GM23338 (cell line): Measurements from ENCODE around the gene LYZL1. TPM values are rescaled to one million over a fixed set of nuclear protein-coding genes. Genes with fewer than 3 reads are reported as not detected.
A peak's percentile ranks its signal among the peaks of the same experiment; 100 is the strongest.

Experiments used
- ATAC-seq: fragments of 200-7000 bp; cut with Tn5 transposase; 3 replicates; pipeline ENCODE4 v1.9.1; 2020
- DNase-seq: peaks from one replicate; pipeline ENCODE4 v3.0.0-alpha.2; 2015; ENCODE audit warnings: low spot score
- H2AFZ ChIP-seq: fragments of 200-600 bp; sonication (generic); 2 replicates; pipeline ENCODE4 v1.8.0; 2016; ENCODE audit warnings: antibody characterized with exemption, mild to moderate bottlenecking, moderate library complexity
- H3F3A ChIP-seq: fragments of 200-600 bp; sonication (generic); replicated peaks from 2 replicates; pipeline ENCODE4 v1.8.0; 2017; ENCODE audit warnings: antibody characterized with exemption, mixed run types, low read depth
- H3K27ac ChIP-seq: fragments of 200-600 bp; sonication (generic); 2 replicates; pipeline ENCODE4 v1.6.1; 2016; ENCODE audit warnings: low read depth
- H3K27me3 ChIP-seq: fragments of 200-600 bp; sonication (generic); 2 replicates; pipeline ENCODE4 v1.8.0; 2016; ENCODE audit warnings: mild to moderate bottlenecking, mixed run types, moderate library complexity; ENCODE audit not compliant: insufficient read depth
- H3K36me3 ChIP-seq: fragments of 200-600 bp; sonication (generic); 2 replicates; pipeline ENCODE4 v1.8.0; 2016; ENCODE audit warnings: mild to moderate bottlenecking; ENCODE audit not compliant: insufficient read depth
- H3K4me1 ChIP-seq: fragments of 200-600 bp; sonication (generic); 2 replicates; pipeline ENCODE4 v1.8.0; 2016; ENCODE audit warnings: mild to moderate bottlenecking, moderate library complexity; ENCODE audit not compliant: insufficient read depth
- H3K4me2 ChIP-seq: fragments of 200-600 bp; sonication (generic); 2 replicates; pipeline ENCODE4 v1.7.1; 2017; ENCODE audit warnings: mixed run types
- H3K4me3 ChIP-seq: fragments of 200-600 bp; sonication (generic); 2 replicates; pipeline ENCODE4 v1.6.1; 2016; ENCODE audit warnings: mixed run types
- H3K79me2 ChIP-seq: fragments of 200-600 bp; sonication (generic); replicated peaks from 2 replicates; pipeline ENCODE4 v1.8.0; 2017; ENCODE audit warnings: mild to moderate bottlenecking; ENCODE audit not compliant: insufficient read depth
- H3K9me2 ChIP-seq: fragments of 200-600 bp; sonication (generic); 2 replicates; pipeline ENCODE4 v1.8.0; 2017; ENCODE audit not compliant: insufficient read depth
- H4K20me1 ChIP-seq: fragments of 200-600 bp; sonication (generic); replicated peaks from 2 replicates; pipeline ENCODE4 v1.8.0; 2017; ENCODE audit warnings: mild to moderate bottlenecking; ENCODE audit not compliant: insufficient read depth
- H3K27ac Mint-ChIP-seq: 2 replicates; pipeline ENCODE4 v1.8.0; 2020; ENCODE audit warnings: inconsistent platforms, mild to moderate bottlenecking, moderate library complexity, mixed read lengths
- H3K27me3 Mint-ChIP-seq: 3 replicates; pipeline ENCODE4 v1.8.0; 2022; ENCODE audit warnings: low read depth, mild to moderate bottlenecking, moderate library complexity, mixed read lengths, inconsistent platforms; ENCODE audit not compliant: insufficient read depth, poor library complexity
- H3K36me3 Mint-ChIP-seq: 3 replicates; pipeline ENCODE4 v1.8.0; 2021; ENCODE audit warnings: low read depth, mild to moderate bottlenecking, inconsistent platforms, moderate library complexity, mixed read lengths
- H3K4me1 Mint-ChIP-seq: 3 replicates; pipeline ENCODE4 v1.8.0; 2020; ENCODE audit warnings: mild to moderate bottlenecking, inconsistent platforms, mixed read lengths
- H3K4me3 Mint-ChIP-seq: 3 replicates; pipeline ENCODE4 v1.8.0; 2021; ENCODE audit warnings: moderate library complexity, mild to moderate bottlenecking, inconsistent platforms, mixed read lengths
- H3K9me3 Mint-ChIP-seq: 3 replicates; pipeline ENCODE4 v1.8.0; 2020; ENCODE audit warnings: moderate library complexity, mild to moderate bottlenecking, inconsistent platforms, mixed read lengths
- ETS1 ChIP-seq: IDR thresholded peaks from 2 replicates; pipeline ENCODE4 v1.6.1; 2016; ENCODE audit warnings: antibody characterized with exemption
- EZH2phosphoT487 ChIP-seq: fragments of 200-600 bp; sonication (generic); IDR thresholded peaks from one replicate; pipeline ENCODE4 v1.8.1; 2018; ENCODE audit warnings: antibody characterized with exemption; ENCODE audit not compliant: unreplicated experiment
- NANOG ChIP-seq: IDR thresholded peaks from 2 replicates; pipeline ENCODE4 v1.6.1; 2016; ENCODE audit warnings: antibody characterized with exemption, borderline replicate concordance
- REST ChIP-seq: IDR thresholded peaks from one replicate; pipeline ENCODE4 v1.6.1; 2018; ENCODE audit warnings: antibody characterized with exemption; ENCODE audit not compliant: unreplicated experiment
- STAT1 ChIP-seq: IDR thresholded peaks from one replicate; pipeline ENCODE4 v1.6.1; 2016; ENCODE audit warnings: antibody characterized with exemption; ENCODE audit not compliant: unreplicated experiment
- polyA plus RNA-seq: library from polyadenylated mRNA; unstranded; fragments of >200 nt; fragmentation: Nextera tagmentation; extraction: Ambion mirVana; gene quantifications from 2 replicates; pipeline ENCODE4 v1.2.1, GENCODE V29; 2016
- total RNA-seq: library from RNA; depleted of rRNA; stranded (reverse); fragments of >200 nt; shearing (Covaris generic); gene quantifications from 2 replicates; pipeline ENCODE4 v1.2.3, GENCODE V29; 2014

Gene LYZL1
- total and polyA plus RNA-seq, 2 experiments from 2014 or later, result not detected

GRCh38 chr10:29239569-29240472 lies 49.0 kb upstream of the LYZL1 start (continued):
- no peak for TF ChIP-seq REST
- no peak for TF ChIP-seq STAT1

GRCh38 chr10:29240986-29241660 lies 47.7 kb upstream of the LYZL1 start:
- H3K36me3 Mint-ChIP-seq, result no peaks in the 10 kb centered on the region
- peak overlapping the region; percentile 52; the same call in 1 of the 2 replicates for H2AFZ ChIP-seq
- H3K9me2 ChIP-seq, result peaks cover 3% of the 10 kb centered on the region; the same call in 1 of the 2 replicates
- ATAC-seq, result no peak
- no peaks in the 10 kb centered on the region for H3K27me3 Mint-ChIP-seq
- no peaks in the 10 kb centered on the region for H3K9me3 Mint-ChIP-seq
- TF ChIP-seq NANOG (no peak), EZH2phosphoT487 (no peak)
- H4K20me1 ChIP-seq, result no peaks in the 10 kb centered on the region
- H3K79me2 ChIP-seq, result no peaks in the 10 kb centered on the region
- no peak overlapping the region for H3K27ac ChIP-seq
- peaks cover 4% of the 10 kb centered on the region; the same call in 1 of the 3 replicates for H3K4me1 Mint-ChIP-seq
- DNase-seq, result no peak
- no peaks in the 10 kb centered on the region for H3K27me3 ChIP-seq
- H3K4me3 ChIP-seq, result no peak overlapping the region
- no peaks in the 10 kb centered on the region for H3K36me3 ChIP-seq
- H3F3A ChIP-seq, result no peaks in the 10 kb centered on the region
- no peaks in the 10 kb centered on the region for H3K4me1 ChIP-seq
- H3K4me3 Mint-ChIP-seq, result no peak overlapping the region
- H3K4me2 ChIP-seq, result no peak overlapping the region
- no peak overlapping the region for H3K27ac Mint-ChIP-seq

- Histone ChIP-seq H3K4me1 (no peaks in the 10 kb centered on the region), H3K4me2 (no peak overlapping the region), H3K9me2 (peaks cover 3% of the 10 kb centered on the region; the same call in 1 of the 2 replicates), H3K27ac (no peak overlapping the region), H3K36me3 (no peaks in the 10 kb centered on the region), H2AFZ (no peak overlapping the region), H3F3A (no peaks in the 10 kb centered on the region), H3K4me3 (no peak overlapping the region), H3K27me3 (no peaks in the 10 kb centered on the region), H4K20me1 (no peaks in the 10 kb centered on the region), H3K79me2 (no peaks in the 10 kb centered on the region)
- Mint-ChIP-seq H3K36me3 (no peaks in the 10 kb centered on the region), H3K27ac (no peak overlapping the region), H3K4me1 (peaks cover 4% of the 10 kb centered on the region; the same call in 1 of the 3 replicates), H3K9me3 (no peaks in the 10 kb centered on the region), H3K4me3 (no peak overlapping the region), H3K27me3 (no peaks in the 10 kb centered on the region)
- ATAC-seq, result no peak
- no peak for DNase-seq
- TF ChIP-seq REST (no peak), ETS1 (no peak), EZH2phosphoT487 (no peak), STAT1 (no peak)
Measured at GRCh38 chr10:29241925-29242324, 46.9 kb upstream of the LYZL1 start.
